ENCODE measurements around the gene ARPC1B.
"Not testable (repeated sequence)": the region's sequence is repeated elsewhere in the genome, so short reads cannot be mapped to it uniquely, and the experiment has no call there.

ARPC1B gene

DNA sequence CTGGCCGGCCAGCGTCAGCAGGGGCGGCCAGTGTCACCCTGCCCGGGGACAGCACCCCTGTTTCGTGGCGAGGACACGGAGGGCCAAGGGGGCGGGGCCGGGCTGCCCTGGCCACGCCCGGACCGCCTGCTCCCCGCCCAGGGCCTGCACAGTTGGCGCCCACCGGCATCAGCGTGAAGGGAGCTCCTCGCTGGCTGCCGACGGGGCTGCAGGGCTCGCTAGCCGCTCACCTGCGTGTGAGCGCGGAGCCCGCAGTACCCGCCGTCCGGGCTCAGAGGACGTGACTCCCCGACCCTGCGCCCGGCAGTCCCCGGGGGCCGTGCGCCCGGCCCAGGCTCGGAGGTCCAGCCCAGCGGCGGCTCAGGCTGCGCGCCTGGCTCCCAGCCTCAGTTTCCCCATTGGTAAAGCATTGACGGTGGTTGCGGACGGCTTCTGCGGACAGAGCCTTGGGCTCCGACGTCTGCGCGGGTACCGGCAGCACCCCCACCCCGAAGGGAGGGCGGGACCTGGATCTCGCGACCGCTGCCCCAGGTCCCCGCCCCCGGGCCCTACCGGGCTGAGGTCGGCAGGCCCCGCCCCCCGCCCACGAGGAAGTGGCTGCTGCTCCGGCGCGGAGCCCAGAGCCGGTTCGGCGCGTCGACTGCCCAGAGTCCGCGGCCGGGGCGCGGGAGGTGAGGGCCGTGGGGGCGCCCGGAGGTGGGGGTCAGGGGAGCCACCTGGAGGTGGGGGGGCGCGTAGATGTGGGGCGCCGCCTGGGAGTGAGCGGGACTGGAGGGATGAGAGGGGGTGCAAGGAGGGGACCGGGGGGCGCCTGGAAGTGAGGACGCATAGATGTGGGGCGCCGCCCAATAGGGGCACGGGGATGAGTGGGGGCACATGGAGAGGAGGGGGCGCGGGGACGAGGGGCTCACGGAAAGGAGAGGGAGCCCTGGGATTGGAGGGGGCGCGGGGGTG, at the start of gene ARPC1B:
ARPC1B (plus strand) TSS at position 620 of the 954 bp plus-strand sequence. CDS start 10,985 bp downstream, outside the sequence.
- peak; percentile 13 for DNase-seq

DNA sequence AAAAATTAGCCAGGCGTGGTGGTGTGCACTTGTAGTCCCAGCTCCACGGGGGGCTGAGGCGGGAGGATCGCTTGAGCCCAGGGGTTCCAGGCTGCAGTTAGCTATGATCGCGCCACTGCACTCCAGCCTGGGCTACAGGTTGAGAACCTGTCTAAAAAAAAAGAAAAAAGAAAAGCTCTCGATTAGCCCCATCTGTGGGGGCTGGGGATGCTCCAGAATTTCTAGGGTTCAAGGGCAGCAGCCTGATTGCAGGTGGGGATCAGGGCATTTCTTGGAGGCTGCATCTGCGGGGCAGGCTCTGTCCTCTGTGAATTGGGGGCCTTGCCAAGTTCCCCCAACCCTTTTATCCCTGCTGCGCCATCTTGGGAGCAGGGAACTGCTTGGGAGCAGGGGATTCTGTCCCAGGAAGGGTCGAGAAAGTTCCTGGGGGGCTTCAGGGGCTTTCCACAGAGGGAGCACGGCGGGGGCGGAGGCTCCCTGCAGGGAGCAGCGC, 49.5 kb upstream of the ARPC1B start:
- no peak for DNase-seq

DNA sequence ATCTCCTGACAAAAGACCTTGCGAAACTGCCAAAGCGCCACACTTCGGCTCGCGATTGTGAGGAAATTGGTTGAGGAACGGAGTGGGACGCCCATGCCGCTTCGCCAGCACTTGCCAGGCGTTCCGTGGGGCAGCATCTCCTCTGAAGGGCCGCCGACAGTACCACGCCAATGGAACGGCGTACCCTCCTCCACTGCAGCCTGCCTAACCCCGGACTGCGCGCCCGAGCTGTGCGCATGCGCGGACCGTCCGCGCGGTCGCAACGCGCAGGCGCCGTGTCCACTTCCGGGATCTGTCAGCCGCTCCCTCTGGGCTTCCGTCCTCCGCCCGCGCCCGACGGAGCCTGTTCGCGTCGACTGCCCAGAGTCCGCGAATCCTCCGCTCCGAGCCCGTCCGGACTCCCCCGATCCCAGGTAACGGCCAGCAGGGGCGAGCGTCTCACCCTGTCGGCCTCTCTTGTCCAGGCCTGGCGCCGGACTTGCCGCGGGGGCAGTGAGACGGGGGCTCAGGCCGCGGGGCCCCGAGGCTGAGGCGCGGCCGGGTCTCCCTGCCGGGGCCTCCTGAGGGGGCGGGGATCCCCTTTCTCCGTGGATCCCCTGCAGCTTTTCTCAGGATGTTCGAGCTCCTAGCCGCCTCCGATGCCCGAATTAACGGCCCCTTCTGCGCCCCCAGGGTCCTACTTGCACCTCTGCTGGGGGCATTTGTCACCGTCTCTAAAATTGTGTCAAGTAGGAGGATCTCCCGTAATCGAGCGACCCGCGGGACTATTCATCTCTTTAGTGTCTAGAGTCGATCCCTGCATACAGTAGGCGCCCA, 48.7 kb upstream of the ARPC1B start, which contains the start of gene ARPC1A:
ARPC1A (plus strand) TSS at position 307 of the 816 bp plus-strand sequence. CDS start 7,456 bp downstream, outside the sequence.
- DNase-seq = peak; percentile 84

DNA sequence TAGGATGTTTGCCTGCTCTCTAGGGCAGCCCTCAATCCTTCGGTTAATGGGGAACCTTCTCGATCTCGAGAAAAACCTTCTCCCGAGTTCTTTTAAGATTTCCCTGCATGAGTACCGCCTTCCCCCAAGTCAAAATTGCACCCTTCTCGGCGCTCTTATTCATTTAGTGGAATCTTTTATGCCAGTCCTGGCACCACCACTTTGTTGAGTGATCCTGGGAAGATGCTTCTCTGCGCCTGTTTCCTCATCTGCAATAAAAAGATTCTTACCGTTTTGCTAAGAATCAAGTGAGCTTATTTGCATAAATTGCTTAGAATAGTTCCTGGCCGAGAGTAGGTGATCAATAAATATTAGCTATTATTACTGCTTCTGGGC, 48.1 kb upstream of the ARPC1B start:
- DNase-seq = no peak

DNA sequence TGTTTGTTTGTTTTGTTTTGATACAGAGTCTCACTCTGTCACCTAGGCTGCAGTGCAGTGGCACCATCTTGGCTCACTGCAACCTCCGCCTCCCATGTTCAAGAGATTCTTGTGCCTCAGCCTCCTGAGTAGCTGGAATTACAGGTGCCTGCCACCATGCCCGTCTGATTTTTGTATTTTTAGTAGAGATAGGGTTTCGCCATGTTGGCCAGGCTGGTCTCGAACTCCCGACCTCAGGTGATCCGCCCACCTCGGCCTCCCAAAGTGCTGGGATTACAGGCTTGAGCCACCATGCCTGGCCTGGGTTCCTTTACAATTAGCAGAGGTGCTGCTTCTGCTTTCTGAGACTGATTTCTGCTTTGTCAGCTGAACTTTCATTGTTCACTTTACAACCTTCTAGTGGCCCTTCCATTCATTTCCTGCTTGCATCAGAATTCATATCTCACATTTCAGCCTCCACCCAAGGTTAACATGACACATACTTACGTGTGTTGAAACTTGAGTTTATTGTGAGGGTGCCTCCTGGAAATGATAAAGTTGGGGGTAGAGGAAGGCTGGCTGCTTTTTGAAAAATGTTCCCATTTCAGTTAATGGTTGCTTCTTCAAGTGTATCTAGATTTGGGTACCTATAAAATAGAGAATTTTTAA, 44.1 kb upstream of the ARPC1B start:
- not testable (repeated sequence) for DNase-seq

DNA sequence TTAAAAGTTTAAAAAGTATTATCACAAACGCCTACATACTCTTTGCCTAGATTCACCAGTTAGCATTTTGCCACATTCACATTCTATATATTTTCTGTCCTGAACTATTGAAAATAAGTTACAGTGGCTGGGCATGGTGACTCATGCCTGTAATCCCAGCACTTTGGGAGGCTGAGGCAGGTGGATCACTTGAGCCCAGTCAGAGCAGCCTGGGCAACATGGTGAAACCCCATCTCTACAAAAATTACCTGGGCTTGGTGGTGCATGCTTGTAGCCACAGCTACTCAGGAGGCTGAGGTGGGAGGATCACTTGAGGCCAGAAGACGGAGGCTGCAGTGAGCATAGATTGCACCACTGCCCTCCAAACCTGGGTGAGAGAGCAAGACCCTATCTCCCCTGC, 43.5 kb upstream of the ARPC1B start:
- no peak for DNase-seq

DNA sequence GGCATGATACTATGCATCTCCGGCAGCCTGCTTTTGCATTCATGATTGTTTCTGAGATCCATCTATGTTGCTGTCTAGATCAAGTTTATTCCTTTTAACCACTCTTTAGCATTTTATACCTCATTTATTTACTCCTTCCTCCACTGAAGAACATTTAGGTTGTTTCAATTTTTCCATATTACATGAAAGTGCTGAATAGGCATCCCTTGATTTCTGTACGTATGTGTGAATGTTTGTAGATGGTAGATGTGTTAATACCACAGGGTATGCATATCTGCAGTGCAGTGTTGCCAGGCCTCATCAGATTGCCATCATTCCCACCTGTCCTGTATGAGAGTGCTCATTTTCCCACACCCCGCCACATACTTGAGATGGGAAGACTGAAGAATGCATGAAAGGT, 34.9 kb upstream of the ARPC1B start:
- no peak for DNase-seq

DNA sequence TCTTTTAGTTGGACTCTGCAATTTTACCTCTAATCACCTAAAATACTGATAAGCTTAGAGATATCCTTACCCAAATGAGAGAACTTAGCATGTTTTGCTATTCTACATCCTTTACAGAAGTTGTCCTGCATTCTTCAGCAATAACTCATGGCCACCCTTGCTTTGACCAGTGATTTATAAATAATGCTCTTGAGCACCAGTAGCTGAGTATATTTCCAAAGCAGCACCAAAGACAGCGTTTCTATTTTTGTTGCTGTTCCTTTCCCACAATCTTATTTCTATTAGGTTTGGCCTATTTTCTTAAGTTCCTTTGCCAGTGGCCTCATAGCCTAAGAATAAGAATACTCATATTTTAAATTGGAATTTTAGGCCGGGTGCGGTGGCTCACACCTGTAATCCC, 33.9 kb upstream of the ARPC1B start:
- no peak for DNase-seq

DNA sequence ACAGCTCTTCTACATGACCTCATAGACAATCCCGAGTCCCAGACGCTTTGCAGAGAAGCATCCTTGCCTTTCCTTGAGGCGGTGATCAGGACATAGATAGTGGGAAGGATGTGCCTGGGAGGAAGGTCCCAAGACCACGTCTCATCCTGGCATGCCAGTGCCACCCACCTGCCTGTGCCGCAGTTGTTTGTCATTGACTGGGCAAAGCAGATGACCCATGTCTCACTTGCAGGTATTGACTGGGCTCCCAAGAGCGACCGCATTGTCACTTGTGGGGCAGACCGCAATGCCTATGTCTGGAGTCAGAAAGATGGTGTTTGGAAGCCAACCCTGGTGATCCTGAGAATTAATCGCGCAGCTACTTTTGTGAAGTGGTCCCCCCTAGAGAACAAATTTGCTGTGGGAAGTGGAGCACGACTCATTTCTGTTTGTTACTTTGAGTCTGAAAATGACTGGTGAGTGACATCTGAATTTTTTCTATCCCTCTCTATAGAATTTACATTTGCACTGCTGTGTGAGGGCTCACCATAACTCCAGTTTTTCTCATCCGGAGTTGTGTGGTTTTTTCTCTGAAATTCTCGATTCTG, 30.4 kb upstream of the ARPC1B start:
- no peak for DNase-seq

DNA sequence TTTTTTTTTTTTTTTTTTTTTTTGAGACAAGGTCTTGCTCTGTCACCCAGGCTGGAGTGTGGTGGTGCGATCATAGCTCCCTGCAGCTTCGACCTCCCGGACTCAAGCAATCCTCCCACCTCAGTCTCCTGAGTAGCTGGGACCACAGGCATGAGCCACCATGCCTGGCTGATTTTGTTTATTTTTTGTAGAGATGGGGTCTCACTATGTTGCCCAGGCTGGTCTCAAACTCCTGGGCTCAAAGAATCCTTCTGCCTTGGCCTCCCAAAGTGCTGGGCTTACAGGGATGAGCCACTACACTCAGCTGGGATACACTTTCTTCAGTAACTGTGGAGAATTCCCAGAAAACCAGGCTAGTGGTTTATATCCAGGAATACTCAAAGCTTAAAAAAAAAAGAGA, 23.9 kb upstream of the ARPC1B start:
- DNase-seq = not testable (repeated sequence)

DNA sequence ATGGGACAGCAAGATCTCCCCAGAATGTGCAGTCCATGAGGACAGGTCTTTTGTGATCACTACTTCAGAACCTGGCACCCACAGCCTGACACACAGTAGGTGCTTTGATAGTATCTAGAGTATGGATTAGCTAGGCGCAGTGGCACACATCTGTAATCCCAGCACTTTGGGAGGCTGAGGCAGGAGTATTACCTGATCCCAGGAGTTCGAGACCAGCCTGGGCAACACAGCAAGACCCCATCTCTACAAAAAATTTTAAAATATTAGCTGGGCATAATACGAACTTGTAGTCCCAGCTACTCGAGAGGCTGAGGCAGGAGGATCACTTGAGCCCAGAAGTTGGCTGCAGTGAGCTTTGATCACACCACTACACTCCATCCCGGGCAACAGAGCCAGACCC, 22.3 kb upstream of the ARPC1B start:
- no peak for DNase-seq

DNA sequence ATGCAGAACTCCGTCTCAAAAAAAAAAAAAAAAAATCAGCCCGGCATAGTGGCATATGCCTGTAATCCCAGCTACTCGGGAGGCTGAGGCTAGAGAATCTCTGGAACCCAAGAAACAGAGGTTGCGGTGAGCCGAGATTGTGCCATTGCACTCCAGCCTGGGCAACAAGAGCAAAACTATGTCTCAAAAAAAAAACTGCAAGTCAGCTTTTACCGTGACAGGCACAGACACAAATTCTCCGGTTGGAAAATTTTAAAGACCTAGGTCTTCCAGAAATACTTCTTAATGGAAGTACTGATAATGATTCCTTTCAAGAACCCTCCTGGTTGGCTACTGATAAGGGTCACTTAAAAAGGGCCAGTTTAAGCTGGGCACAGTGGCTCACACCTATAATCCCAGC, 19.4 kb upstream of the ARPC1B start:
- no peak for DNase-seq

DNA sequence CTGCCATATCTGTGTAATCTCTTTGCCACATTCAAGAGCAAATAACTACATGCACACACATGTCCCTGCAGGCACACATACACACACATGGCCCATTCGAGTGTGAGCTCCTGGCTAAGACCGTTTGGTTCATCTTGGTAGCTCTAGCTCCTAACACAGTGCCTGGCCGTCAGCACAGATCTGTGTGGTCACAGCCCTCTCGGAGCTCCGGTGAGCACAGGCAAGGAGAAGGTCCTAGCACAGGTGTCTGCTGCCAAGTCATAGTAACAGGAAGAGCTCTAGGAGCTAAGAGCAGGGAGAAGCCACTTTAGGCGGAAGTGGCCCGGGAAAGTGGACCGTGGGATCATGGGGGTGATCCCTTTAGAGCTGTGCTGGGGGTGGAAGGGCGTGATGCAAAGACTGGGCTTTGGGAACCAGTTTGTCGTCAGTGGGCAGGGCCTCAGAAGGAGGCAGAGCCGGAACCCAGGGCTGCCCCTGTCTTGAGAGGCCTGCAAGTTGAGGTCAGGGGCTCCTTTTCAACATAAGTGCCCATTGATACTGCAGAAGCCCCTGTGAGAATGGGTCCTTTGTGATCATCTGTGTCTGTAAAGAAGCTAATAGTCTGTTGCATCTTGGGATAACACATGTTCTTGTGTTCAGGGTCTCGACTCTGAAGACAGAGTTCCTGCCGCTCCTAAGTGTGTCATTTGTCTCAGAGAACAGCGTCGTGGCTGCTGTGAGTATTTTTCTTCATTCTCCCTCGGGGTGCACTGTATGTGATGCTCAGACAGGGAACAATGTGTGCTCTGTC, 16.6 kb upstream of the ARPC1B start:
- DNase-seq = no peak

DNA sequence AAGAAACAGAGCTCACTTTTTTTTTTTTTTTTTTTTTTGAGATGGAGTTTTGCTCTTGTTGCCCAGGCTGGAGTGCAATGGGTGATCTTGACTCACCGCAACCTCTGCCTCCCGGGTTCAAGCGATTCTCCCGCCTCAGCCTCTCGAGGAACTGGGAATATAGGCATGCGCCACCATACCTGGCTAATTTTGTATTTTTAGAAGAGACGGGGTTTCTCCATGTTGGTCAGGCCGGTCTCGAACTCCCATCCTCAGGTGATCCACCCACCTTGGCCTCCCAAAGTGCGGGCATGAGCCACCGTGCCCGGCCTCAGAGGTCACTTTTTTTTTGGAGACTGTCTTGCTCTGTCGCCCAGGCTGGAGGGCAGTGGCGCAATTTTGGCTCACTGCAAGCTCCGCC, 16.0 kb upstream of the ARPC1B start:
- not testable (repeated sequence) for DNase-seq

DNA sequence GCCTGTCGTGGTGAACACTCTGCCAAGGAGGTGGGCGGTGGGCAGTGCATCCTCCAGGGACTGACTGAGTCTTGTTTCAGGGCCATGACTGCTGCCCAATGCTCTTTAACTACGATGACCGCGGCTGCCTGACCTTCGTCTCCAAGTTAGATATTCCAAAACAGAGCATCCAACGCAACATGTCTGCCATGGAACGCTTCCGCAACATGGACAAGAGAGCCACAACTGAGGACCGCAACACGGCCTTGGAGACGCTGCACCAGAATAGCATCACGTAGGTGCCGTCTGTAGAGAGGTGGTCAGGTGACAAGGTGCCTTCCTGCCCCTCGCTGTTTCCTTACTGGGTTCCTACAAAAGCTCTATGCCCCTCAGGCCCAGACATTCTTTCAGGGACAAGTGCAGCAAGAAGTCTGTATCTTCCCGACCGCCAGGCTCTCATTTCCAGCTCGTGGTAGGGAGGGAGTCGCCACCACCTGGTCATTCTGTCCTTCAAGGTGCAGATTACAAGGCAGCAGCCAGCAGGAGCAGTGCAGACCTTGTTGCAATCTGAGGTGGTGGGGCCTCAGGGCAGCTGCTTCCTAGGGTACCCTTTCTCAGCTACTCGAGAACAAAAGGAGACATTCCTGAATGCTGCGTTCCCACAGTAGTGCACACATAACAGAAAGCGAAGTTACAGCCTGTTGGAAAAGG, 14.9 kb upstream of the ARPC1B start:
- no peak for DNase-seq

DNA sequence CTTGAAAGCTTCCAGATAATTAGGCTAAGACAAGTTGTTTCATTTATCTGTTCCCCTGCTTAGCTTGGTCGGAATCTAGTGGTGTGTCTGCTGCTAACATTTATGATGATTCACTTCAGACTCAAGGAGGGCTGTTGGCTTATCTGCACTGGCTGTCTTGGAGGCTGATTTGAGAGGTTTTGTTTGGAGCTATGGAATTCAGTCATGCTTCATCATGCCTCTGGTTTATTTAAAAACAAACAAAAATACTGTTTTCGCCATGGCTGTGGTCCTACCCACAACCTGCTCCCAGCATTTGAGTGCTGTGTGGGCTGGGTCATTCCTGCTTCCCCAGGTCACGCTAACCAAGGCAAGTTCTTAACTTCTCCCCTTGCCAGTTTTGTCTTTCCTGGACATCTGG, 11.7 kb upstream of the ARPC1B start:
- no peak for DNase-seq

DNA sequence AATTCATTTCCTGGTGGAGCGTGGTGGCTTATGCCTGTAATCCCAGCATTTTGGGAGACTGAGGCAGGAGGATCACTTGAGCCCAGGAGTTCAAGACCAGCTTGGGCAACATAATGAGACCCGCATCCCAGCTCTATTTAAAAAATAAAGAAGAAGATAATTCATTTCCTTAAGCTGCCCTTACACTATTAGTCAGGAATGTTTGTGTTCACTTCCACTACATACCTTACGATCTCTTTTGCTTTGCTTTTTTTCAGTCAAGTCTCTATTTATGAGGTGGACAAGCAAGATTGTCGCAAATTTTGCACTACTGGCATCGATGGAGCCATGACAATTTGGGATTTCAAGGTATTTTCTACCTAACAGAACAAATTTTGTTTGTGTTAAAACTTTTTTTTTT, 11.2 kb upstream of the ARPC1B start:
- no peak for DNase-seq

DNA sequence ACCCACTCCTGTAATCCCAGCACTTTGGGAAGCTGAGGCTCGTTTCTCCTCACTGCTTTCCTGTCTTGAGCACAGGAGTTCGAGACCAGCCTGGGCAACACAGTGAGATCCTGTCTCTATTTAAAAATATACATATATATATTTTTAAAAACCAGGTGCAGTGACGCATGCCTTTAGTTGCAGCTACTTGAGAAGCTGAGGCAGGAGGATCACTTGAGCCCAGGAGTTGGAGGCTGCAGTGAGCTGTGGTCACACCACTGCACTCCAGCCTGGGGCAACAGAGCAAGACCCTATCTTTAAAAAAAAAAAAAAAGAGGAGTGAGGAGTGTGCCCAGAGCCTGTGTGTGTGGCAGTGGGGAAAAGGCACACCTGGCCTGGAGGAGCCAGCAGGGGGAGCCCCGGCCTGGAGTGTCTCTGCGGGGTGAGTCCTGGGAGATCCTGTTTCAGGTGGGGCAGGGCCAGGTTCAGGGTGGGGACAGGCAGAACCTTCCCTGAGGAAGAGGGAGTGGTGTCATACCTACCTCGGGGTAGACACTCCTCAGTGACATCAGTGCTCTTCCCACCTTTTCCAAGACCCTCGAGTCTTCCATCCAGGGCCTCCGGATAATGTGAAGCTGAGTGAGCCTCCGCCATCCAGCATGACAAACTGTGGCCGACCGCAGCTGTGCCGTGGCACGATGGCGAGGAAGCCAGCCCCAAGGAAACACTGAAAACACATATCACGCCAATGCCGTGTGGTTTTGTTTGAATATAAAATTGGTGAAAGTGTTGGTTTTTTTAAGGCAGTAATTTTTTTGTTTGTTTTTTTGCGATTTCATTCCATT, 9.0 kb upstream of the ARPC1B start:
- DNase-seq = no peak

DNA sequence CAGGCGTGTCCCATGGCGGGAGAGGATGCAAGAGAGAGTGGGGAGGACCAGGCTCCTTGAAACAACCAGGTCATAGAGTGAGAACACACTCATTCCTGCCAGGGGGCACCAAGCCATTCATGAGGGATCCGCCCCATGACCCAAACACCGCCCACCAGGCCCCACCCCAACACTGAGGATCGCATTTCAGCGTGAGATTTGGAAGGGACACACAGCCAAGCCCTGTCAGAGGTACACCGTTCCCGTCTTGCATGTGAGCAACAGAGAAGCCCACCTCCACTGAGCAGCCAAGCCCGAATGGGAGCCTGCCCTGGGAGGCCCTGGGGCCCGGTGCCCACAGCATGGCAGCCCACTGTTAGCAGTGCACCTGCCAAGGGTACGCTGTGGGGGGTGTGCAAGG, 7.9 kb upstream of the ARPC1B start:
- no peak for DNase-seq

DNA sequence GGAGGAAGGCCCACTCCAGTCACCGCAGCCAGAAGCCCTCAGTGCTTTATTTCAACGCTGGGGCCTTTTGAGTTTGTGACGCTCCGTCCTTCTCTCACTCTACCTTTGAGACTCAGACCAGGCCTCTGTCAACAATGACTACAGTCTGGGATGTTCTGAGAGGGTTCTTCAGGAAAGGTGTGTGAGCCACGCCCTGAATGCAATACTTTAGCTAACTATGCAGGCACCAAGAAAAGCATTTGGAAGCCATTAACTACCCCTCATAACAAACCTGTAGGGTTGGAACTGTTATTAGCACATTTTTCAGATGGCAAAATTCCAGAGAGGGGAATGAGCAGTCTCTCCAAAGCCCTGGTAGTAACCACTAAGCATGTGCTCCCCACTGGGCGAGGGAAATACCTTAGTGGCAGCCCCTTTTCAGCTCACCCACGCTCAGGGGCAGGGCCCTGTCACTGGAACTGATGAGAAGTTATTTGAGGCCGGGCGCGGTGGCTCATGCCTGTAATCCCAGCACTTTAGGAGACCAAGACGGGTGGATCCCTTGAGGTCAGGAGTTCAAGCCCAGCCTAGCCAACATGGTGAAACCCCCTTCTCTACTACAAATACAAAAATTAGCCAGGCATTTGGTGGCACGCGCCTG, 5.7 kb upstream of the ARPC1B start:
- no peak for DNase-seq
